NB4 (cell line): ENCODE measurements around the gene FRMD5.

Experiments
- DNase-seq: peaks from one replicate; pipeline ENCODE4 v3.0.0; 2010; ENCODE audit warnings: low read depth
- H3K4me3 ChIP-seq: one replicate; pipeline ENCODE4 v1.5.1; 2011; ENCODE audit warnings: mild to moderate bottlenecking, low read depth, low read length, moderate library complexity
- MYC ChIP-seq: IDR thresholded peaks from 2 replicates; pipeline ENCODE4 v1.6.1; 2011; ENCODE audit warnings: low read depth, low read length
- POLR2A ChIP-seq: IDR thresholded peaks from 2 replicates; pipeline ENCODE4 v1.6.1; 2011; ENCODE audit warnings: mild to moderate bottlenecking; ENCODE audit not compliant: insufficient read length; ENCODE audit errors: extremely low read depth
- TF ChIP-seq, protein P1 (sequence below): IDR thresholded peaks from 2 replicates; pipeline ENCODE4 v1.6.1; 2011; ENCODE audit warnings: low read depth, low read length
- TF ChIP-seq, protein P2 (sequence below): IDR thresholded peaks from one replicate; pipeline ENCODE4 v1.5.1; 2012; ENCODE audit warnings: low read depth, low read length

Gene FRMD5

DNA sequence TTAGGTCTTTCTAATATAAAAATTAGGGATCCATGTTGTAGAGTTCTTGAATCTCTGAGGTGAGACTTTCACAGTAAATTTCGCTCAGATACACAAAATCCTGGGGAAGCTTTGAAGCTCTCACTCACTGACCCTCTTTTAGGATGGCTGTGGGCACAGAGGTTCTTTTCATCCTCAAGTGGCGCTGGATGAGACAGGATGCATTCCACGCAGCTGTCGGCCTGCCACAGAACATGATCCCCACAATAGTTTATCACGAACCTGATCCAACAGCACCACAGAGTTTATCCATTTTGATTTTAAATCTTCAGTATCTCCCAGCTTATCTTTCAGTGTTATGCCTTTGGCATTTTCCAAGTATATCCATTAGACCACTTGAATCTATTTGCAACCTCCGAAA lies 276.4 kb downstream of the FRMD5 start:
- H3K4me3 ChIP-seq, result no peak overlapping the region
- no peak for DNase-seq
- TF ChIP-seq MYC (no peak), POLR2A (no peak)
- TF ChIP-seq, protein P1, sequence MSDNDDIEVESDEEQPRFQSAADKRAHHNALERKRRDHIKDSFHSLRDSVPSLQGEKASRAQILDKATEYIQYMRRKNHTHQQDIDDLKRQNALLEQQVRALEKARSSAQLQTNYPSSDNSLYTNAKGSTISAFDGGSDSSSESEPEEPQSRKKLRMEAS, result no peak
- TF ChIP-seq, protein P2, sequence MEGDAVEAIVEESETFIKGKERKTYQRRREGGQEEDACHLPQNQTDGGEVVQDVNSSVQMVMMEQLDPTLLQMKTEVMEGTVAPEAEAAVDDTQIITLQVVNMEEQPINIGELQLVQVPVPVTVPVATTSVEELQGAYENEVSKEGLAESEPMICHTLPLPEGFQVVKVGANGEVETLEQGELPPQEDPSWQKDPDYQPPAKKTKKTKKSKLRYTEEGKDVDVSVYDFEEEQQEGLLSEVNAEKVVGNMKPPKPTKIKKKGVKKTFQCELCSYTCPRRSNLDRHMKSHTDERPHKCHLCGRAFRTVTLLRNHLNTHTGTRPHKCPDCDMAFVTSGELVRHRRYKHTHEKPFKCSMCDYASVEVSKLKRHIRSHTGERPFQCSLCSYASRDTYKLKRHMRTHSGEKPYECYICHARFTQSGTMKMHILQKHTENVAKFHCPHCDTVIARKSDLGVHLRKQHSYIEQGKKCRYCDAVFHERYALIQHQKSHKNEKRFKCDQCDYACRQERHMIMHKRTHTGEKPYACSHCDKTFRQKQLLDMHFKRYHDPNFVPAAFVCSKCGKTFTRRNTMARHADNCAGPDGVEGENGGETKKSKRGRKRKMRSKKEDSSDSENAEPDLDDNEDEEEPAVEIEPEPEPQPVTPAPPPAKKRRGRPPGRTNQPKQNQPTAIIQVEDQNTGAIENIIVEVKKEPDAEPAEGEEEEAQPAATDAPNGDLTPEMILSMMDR, result no peak

DNA sequence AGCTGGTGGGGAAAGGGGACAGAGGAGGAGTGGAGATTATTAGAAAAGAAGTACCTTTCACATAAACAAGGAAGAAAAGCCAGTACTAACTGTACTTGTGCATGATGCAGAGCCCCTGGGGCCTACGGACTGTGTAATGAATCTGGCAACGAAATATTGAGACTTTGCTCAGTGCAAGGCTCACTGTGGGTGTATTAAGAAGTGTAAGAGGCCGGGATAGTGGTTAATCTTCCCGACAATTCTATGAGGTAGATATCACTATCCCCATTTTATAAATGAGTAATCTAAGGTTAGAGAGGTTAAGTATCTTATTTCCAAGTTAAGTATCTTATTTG lies 278.8 kb downstream of the FRMD5 start:
- H3K4me3 ChIP-seq, result no peak overlapping the region

DNA sequence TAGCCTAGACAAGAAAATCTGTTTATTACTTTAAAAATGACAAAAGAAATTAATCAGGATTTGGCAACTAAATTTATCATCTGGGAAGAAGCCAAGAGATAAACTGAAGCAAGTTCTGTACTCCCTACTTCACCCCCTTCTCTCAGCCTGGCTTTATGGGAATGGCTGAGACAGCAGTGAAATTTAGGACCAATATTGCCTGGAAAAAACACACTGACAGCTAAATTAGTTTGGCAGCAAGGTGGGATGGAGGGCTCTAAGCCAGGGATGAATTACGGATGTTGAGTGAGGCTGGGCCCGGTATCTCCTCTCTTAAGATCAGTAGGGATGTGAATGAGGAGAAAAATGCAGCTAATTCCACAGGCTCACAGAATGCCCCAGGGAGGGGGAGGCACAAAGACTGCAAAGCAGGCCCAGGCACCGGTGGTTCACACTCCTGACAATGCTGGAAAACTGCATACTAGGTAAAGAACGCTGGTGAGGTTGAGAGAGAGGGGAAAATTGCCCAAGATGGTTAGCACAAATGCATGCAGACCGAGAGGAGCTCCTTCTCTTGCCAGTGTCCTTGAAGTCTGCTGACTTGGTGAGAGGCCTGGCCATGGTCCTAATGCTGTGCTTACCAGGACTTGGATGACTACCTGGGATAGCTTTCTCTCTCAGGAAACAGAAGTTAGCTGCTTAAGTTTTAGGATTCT lies 279.3 kb downstream of the FRMD5 start:
- TF ChIP-seq MYC (no peak), POLR2A (no peak)
- TF ChIP-seq, protein P1, result no peak
- TF ChIP-seq, protein P2, result no peak
- no peak overlapping the region for H3K4me3 ChIP-seq
- DNase-seq, result no peak

More for the DNA sequence above, 278.8 kb downstream of the FRMD5 start:
- no peak for DNase-seq
- TF ChIP-seq, protein P1, result no peak
- TF ChIP-seq MYC, result no peak
- TF ChIP-seq, protein P2, result no peak
- no peak for TF ChIP-seq POLR2A

DNA sequence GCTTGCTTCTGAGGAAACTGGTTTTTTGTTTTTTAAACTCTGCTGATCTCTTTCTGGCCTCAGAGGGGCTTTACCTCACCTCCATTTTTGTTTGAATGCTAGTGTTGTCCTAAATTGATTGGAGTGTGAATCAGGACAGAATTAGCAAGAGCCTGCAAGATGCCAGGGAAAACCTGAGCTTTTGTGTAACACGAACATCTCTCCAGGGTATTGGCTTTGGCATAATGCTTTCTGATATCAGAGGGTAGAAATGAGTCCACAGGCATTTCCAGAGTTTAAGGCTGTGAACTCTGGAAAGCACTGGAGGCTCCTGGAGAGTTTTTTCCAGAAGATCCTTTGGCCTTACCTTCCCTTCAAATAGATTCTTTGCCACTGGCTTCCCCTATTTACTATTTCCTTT lies 281.1 kb downstream of the FRMD5 start:
- no peak for DNase-seq
- TF ChIP-seq, protein P2, result no peak
- TF ChIP-seq, protein P1, result no peak
- no peak for TF ChIP-seq MYC
- TF ChIP-seq POLR2A, result no peak
- H3K4me3 ChIP-seq, result no peak overlapping the region

DNA sequence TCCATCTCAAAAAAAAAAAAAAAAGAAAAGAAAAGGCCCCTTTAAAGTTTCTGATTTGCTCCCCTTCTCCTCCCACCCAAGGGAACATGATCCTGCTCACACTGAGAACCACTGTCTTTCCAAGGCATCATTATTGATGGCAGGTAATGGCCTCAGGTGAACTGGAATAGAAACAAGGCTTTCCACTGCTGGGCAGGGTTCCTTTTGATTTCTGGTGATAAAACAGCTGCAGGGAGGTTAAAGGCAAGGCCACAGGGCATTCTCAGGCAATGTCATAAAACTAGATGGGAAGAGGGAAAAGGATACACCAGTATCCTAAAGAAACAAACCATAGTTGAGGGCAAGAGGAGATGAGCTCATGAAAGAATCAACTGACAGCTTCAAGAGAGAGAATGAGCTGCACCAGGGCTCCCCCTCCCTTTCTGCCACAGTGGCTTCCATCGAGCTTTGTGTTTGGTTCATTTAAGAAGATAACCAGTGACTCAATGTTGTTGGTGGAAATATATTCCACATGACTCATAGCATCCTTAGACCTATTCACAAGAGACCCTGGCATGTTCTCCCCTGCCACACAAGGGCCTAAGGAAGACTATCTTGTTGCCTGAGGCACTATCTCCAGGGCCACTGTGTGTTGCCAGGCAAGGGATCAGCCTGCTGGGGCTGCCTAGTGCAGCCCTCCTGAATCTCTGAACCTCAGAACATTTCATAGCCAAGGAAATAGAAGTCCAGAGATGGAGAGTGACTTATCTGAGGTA lies 281.9 kb downstream of the FRMD5 start:
- no peak for DNase-seq
- TF ChIP-seq, protein P1, result no peak
- TF ChIP-seq POLR2A (no peak), MYC (no peak)
- TF ChIP-seq, protein P2, result no peak
- H3K4me3 ChIP-seq, result no peak overlapping the region
